NCI-H774 (cell line): Measurements from ENCODE around the gene C1orf210.
A peak's percentile ranks its signal among the peaks of the same experiment; 100 is the strongest.

Source experiments
- DNase-seq: peaks from one replicate; lab custom pipeline; 2025; lab: John Stamatoyannopoulos, UW

The C1orf210 gene

GRCh38 chr1:43247256-43247921 is 38.0 kb downstream of the C1orf210 start:
- DNase-seq = no peak

- DNase-seq = no peak
Observed at GRCh38 chr1:43246466-43247213, 38.7 kb downstream of the C1orf210 start.

- no peak for DNase-seq
Observed at GRCh38 chr1:43243299-43243698, 42.1 kb downstream of the C1orf210 start.

GRCh38 chr1:43241413-43241836 is 44.0 kb downstream of the C1orf210 start:
- DNase-seq = no peak

GRCh38 chr1:43239484-43239883 is 45.9 kb downstream of the C1orf210 start:
- no peak for DNase-seq

GRCh38 chr1:43238991-43239469 is 46.4 kb downstream of the C1orf210 start:
- no peak for DNase-seq

GRCh38 chr1:43238085-43238484 is 47.3 kb downstream of the C1orf210 start:
- peak; percentile 73 for DNase-seq

GRCh38 chr1:43237121-43237520 is 48.3 kb downstream of the C1orf210 start:
- DNase-seq = no peak

- DNase-seq = no peak
Observed at GRCh38 chr1:43235451-43236121, 49.8 kb downstream of the C1orf210 start.

GRCh38 chr1:43235040-43235439 is 50.3 kb downstream of the C1orf210 start:
- DNase-seq = no peak

- no peak for DNase-seq
Observed at GRCh38 chr1:43234267-43234666, 51.1 kb downstream of the C1orf210 start.

GRCh38 chr1:43233631-43234030 is 51.8 kb downstream of the C1orf210 start:
- DNase-seq = no peak

GRCh38 chr1:43232482-43232881 is 52.9 kb downstream of the C1orf210 start:
- DNase-seq = no peak

GRCh38 chr1:43232074-43232473 is 53.3 kb downstream of the C1orf210 start:
- no peak for DNase-seq
